Measurements from ENCODE around the gene ELOVL1.

DNA sequence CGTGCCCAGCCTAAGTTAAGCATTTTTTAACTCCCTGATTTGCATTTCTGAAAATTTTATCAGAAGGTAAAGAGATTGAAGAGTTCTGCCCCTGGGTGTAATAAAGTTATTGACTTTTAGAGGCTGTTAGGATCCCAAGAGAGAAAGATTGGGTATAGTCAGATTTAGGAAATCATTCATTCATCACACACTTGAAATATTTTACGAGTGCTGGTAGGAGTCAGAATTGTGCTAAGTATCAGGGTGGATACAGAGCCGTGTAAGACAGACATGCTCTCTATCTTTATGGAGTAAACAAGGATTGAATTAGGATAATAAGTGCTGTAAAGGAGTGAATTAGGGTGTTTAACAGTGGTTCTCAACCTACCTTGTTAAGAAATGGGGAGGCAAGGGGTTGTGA lies 24.9 kb upstream of the ELOVL1 start:
- TF ChIP-seq POLR2A (IDR thresholded peaks at IDR 0.05) (no peak), EP300 (IDR thresholded peaks at IDR 0.05) (no peak), POLR2AphosphoS5 (IDR thresholded peaks at IDR 0.05) (no peak)
- TF ChIP-seq, protein P1, sequence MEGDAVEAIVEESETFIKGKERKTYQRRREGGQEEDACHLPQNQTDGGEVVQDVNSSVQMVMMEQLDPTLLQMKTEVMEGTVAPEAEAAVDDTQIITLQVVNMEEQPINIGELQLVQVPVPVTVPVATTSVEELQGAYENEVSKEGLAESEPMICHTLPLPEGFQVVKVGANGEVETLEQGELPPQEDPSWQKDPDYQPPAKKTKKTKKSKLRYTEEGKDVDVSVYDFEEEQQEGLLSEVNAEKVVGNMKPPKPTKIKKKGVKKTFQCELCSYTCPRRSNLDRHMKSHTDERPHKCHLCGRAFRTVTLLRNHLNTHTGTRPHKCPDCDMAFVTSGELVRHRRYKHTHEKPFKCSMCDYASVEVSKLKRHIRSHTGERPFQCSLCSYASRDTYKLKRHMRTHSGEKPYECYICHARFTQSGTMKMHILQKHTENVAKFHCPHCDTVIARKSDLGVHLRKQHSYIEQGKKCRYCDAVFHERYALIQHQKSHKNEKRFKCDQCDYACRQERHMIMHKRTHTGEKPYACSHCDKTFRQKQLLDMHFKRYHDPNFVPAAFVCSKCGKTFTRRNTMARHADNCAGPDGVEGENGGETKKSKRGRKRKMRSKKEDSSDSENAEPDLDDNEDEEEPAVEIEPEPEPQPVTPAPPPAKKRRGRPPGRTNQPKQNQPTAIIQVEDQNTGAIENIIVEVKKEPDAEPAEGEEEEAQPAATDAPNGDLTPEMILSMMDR (IDR thresholded peaks at IDR 0.05), result no peak

Measured in gastroesophageal sphincter (tissue), 3 donors.